Placental pericyte (primary cell): ENCODE results near the gene LPAR1. TPM values are rescaled to one million over a fixed set of nuclear protein-coding genes. Genes with fewer than 3 reads are reported as not detected.

ENCODE experiments used
- small RNA-seq: library from RNA; depleted of rRNA; stranded (forward); fragments of <200 nt; gene quantifications from one replicate; pipeline ENCODE3, GENCODE V24; 2012; ENCODE audit warnings: low replicate concordance
- total RNA-seq: library from RNA; depleted of rRNA; stranded (reverse); fragments of >200 nt; gene quantifications from 2 replicates; pipeline ENCODE4 v1.2.3, GENCODE V29; 2012

Gene LPAR1, protein sequence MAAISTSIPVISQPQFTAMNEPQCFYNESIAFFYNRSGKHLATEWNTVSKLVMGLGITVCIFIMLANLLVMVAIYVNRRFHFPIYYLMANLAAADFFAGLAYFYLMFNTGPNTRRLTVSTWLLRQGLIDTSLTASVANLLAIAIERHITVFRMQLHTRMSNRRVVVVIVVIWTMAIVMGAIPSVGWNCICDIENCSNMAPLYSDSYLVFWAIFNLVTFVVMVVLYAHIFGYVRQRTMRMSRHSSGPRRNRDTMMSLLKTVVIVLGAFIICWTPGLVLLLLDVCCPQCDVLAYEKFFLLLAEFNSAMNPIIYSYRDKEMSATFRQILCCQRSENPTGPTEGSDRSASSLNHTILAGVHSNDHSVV
- 102 and 145 TPM in 2 replicates for total RNA-seq

GRCh38 chr9:111038331-111039230 is at the start of gene LPAR1:
Gene LPAR1, minus strand, starts transcription at chr9:111038470. Its CDS starts 66,353 bp downstream, at chr9:110972117.

Small RNA genes lying within 50 kb of the gene (small RNA-seq; reads per million reads assigned to genes)
- not detected for gene RF00019
- not detected for gene RNU6-432P
